Right lobe of liver (tissue), 4 donors: ENCODE results near the gene IL22RA1.

ENCODE experiments used
- POLR2A ChIP-seq: fragments of 450-650 bp; IDR thresholded peaks from one replicate; pipeline ENCODE4 v1.6.1; 2017; ENCODE audit warnings: antibody characterized with exemption, mild to moderate bottlenecking
- TF ChIP-seq, protein P1 (sequence below), 4 donors: fragments of 200-600 bp in 3 of 4; fragments of 450-650 bp in 1 of 4; IDR thresholded peaks; one replicate each; pipeline versions ENCODE4 v1.5.1 to v1.8.0; 2016 to 2022; ENCODE audit warnings: antibody characterized with exemption in 4 of 4, mild to moderate bottlenecking in 2 of 4
- donor health status: DM: no; HTN: no; CAD: no.
- donor health status: DM: no; HTN: no; CAD: no.
- donor health status: DM: no; HTN: yes; CAD: no.

DNA sequence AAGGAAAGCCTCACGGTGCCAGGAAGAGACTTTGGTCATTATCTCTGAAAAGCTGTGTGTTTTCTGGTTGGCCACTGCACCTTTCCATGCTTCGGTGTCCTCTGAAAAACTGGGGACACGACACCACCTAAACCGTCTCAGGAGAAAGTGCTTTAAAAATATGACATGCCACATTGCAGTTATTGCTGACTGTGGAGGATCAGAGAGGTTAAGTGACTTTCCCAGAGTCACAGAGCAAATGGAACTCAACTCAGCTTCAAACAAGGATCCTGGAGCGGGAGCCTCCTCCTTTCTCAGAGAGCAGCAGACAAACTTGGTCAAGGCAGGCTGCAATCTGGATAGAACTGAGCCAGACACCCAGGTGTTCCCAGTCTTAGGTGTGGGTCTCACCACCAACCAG, 44.8 kb downstream of the IL22RA1 start:
- no peak for TF ChIP-seq POLR2A
- TF ChIP-seq, protein P1, sequence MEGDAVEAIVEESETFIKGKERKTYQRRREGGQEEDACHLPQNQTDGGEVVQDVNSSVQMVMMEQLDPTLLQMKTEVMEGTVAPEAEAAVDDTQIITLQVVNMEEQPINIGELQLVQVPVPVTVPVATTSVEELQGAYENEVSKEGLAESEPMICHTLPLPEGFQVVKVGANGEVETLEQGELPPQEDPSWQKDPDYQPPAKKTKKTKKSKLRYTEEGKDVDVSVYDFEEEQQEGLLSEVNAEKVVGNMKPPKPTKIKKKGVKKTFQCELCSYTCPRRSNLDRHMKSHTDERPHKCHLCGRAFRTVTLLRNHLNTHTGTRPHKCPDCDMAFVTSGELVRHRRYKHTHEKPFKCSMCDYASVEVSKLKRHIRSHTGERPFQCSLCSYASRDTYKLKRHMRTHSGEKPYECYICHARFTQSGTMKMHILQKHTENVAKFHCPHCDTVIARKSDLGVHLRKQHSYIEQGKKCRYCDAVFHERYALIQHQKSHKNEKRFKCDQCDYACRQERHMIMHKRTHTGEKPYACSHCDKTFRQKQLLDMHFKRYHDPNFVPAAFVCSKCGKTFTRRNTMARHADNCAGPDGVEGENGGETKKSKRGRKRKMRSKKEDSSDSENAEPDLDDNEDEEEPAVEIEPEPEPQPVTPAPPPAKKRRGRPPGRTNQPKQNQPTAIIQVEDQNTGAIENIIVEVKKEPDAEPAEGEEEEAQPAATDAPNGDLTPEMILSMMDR (IDR thresholded peaks at IDR 0.05): no peak
